Gastroesophageal sphincter (tissue), 3 donors: ENCODE data around the gene CPN1.

Experiments
- CTCF ChIP-seq, 4 experiments: fragments of 200-600 bp in 2 of 4; fragments of 450-650 bp in 2 of 4; sonication (generic) in 1 of 4; IDR thresholded peaks; one replicate each; pipeline ENCODE4 v1.5.1; 2017 to 2019; ENCODE audit warnings: antibody characterized with exemption in 4 of 4, mild to moderate bottlenecking in 2 of 4, moderate library complexity in 2 of 4
- EP300 ChIP-seq: sonication (generic); formaldehyde crosslinking; IDR thresholded peaks from one replicate; pipeline ENCODE4 v1.6.1; 2017; ENCODE audit warnings: antibody characterized with exemption, mild to moderate bottlenecking
- POLR2A ChIP-seq, 2 donors: fragments of 450-650 bp; IDR thresholded peaks; one replicate each; pipeline ENCODE4 v1.6.1; 2017; ENCODE audit warnings: antibody characterized with exemption in 2 of 2, mild to moderate bottlenecking in 2 of 2, moderate library complexity in 1 of 2
- POLR2AphosphoS5 ChIP-seq: sonication (generic); formaldehyde crosslinking; IDR thresholded peaks from one replicate; pipeline ENCODE4 v1.6.1; 2017; ENCODE audit warnings: antibody characterized with exemption

GRCh38 chr10:100038561-100039071, 43.1 kb downstream of the CPN1 start:
- TF ChIP-seq POLR2A (IDR thresholded peaks at IDR 0.05) = no peak
- TF ChIP-seq CTCF (IDR thresholded peaks at IDR 0.05) = no peak
- no peak for TF ChIP-seq POLR2AphosphoS5
- no peak for TF ChIP-seq EP300
